SK-N-MC (cell line): ENCODE data around the gene AMIGO3.

Source experiments
- DNase-seq: peaks from one replicate; pipeline ENCODE4 v3.0.0-alpha.2; 2011; ENCODE audit warnings: low read depth, low spot score
- H3K27ac ChIP-seq: fragments of 200-600 bp; sonication (generic); 2 replicates; pipeline ENCODE4 v1.5.1; 2016; ENCODE audit warnings: mixed run types
- H3K36me3 ChIP-seq: fragments of 200-600 bp; sonication (generic); 2 replicates; pipeline ENCODE4 v1.6.1; 2017; ENCODE audit warnings: antibody characterized with exemption, low read length, mixed read lengths; ENCODE audit not compliant: insufficient read depth
- H3K4me3 ChIP-seq: fragments of 200-600 bp; sonication (generic); 2 replicates; pipeline ENCODE4 v1.5.1; 2016
- H3K9ac ChIP-seq: fragments of 200-600 bp; sonication (generic); 2 replicates; pipeline ENCODE4 v1.8.0; 2017; ENCODE audit warnings: mixed run types, mixed read lengths; ENCODE audit not compliant: insufficient read length
- H3K9me3 ChIP-seq: fragments of 200-600 bp; sonication (generic); 2 replicates; pipeline ENCODE4 v1.6.1; 2017; ENCODE audit warnings: low read depth, mild to moderate bottlenecking, antibody characterized with exemption, low read length, moderate library complexity, mixed read lengths
- EZH2 ChIP-seq: fragments of 200-600 bp; sonication (generic); IDR thresholded peaks from one replicate; pipeline ENCODE4 v1.6.1; 2017; ENCODE audit warnings: antibody characterized with exemption
- FOXP2 ChIP-seq: optimal IDR thresholded peaks from 2 replicates; pipeline ENCODE3; 2011; ENCODE audit warnings: mild to moderate bottlenecking, moderate library complexity; ENCODE audit not compliant: insufficient read depth; ENCODE audit errors: extremely low read length, control extremely low read depth
- POLR2AphosphoS5 ChIP-seq: IDR thresholded peaks from 2 replicates; pipeline ENCODE4 v1.6.1; 2012; ENCODE audit warnings: mild to moderate bottlenecking, low read depth, low read length, borderline replicate concordance

AMIGO3 gene

DNA sequence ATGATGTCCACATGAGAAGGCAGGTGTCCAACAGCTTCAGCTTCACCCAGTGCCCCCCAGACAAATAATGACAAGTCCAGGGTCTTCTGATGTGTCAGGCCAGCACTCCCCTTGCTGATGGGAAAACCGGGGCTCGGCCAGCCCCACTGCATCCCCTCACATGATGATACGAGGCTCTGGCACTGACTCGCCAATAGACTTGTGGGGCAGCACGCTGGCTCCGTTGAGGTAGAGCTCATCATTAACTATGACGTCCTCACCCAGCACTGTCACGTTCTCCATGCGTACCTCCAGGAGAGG, 2.1 kb upstream of the AMIGO3 start:
- no peaks in the 10 kb centered on the region; the same call in 1 of the 2 replicates for H3K36me3 ChIP-seq
- TF ChIP-seq POLR2AphosphoS5 (no peak), EZH2 (no peak), FOXP2 (no peak)

GRCh38 chr3:49720855-49721595, 1.5 kb upstream of the AMIGO3 start:
- TF ChIP-seq FOXP2 (no peak), POLR2AphosphoS5 (peak; percentile 13; the same call in 1 of the 2 replicates)
- DNase-seq = no peak
- no peak overlapping the region for H3K9ac ChIP-seq
- no peaks in the 10 kb centered on the region; the same call in 1 of the 2 replicates for H3K36me3 ChIP-seq
- no peak overlapping the region for H3K4me3 ChIP-seq
- H3K27ac ChIP-seq = no peak overlapping the region
- H3K9me3 ChIP-seq = no peaks in the 10 kb centered on the region

More for the DNA sequence above, 2.1 kb upstream of the AMIGO3 start:
- no peak overlapping the region for H3K4me3 ChIP-seq
- no peak for DNase-seq
- H3K9me3 ChIP-seq = no peaks in the 10 kb centered on the region
- H3K9ac ChIP-seq = no peak overlapping the region
- H3K27ac ChIP-seq = no peak overlapping the region

DNA sequence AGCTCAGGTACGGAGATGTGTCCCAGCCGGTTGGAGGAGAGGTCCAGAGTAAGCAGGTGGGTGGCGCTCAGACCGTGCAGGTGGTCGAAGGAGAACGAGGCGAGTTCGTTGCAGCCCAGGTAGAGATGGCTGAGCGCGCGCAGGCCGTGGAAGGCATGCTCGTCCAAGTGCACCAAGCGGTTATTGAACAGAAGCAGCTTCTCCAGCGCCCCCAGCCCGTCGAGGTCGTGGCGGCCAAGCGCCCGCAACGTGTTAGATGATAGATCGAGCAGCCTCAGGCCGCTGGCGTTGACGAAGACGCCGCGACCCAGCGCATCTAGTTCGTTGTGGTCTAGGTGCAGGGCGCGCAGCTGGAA, 648 bp downstream of the AMIGO3 start:
- no peak overlapping the region for H3K9ac ChIP-seq
- H3K36me3 ChIP-seq = no peaks in the 10 kb centered on the region; the same call in 1 of the 2 replicates
- no peaks in the 10 kb centered on the region for H3K9me3 ChIP-seq
- DNase-seq = no peak
- TF ChIP-seq EZH2 (no peak), FOXP2 (no peak), POLR2AphosphoS5 (no peak)
- no peak overlapping the region for H3K27ac ChIP-seq
- peak overlapping the region; percentile 66 for H3K4me3 ChIP-seq

DNA sequence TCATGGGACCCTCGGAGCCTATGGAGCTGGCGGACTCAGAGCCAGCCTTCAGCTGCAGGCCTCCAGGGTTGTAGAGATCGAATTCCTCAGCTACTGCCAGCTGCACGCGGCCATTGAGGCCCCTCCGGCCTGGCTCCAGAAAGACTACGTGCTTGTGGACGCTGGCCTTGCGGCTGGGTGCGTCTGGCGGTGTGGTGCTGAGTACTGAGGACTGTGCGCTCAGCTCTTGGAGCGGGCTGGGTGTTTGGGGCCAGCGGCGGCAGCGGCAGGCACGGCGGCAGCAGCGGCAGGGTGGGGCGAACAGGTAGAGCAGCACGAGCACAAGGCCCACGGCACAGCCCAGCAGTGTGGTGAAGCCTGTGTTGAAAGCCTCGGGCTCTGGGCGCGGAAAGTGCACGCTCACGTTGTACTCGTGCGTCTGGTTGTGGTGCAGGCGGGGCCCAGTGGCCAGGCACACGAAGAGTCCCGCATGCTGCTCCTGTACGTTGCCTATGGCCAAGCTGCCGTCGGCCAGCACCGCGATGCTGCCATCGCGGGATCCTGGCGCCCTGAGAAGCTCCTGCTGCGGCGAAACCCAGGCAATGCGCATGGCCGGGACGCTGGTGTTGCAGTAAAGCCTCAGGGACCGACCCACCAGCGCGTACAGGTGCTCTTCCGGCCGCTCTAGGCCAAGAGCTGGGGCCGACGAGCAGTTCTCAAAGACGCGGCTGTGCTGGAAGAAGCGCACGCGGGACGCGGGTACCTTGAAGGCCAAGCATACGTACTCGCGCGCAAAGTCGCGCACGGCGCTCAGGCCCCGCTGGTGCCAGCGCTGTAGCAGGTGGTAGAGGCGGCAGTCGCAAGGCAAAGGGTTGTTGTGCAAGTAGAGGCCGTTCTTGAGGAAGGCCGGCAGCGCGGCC, 1.3 kb downstream of the AMIGO3 start:
- H3K36me3 ChIP-seq = no peaks in the 10 kb centered on the region; the same call in 1 of the 2 replicates
- H3K9ac ChIP-seq = no peak overlapping the region
- H3K4me3 ChIP-seq = no peak overlapping the region
- no peaks in the 10 kb centered on the region for H3K9me3 ChIP-seq
- no peak for DNase-seq
- TF ChIP-seq EZH2 (no peak), FOXP2 (no peak), POLR2AphosphoS5 (no peak)
- no peak overlapping the region for H3K27ac ChIP-seq

DNA sequence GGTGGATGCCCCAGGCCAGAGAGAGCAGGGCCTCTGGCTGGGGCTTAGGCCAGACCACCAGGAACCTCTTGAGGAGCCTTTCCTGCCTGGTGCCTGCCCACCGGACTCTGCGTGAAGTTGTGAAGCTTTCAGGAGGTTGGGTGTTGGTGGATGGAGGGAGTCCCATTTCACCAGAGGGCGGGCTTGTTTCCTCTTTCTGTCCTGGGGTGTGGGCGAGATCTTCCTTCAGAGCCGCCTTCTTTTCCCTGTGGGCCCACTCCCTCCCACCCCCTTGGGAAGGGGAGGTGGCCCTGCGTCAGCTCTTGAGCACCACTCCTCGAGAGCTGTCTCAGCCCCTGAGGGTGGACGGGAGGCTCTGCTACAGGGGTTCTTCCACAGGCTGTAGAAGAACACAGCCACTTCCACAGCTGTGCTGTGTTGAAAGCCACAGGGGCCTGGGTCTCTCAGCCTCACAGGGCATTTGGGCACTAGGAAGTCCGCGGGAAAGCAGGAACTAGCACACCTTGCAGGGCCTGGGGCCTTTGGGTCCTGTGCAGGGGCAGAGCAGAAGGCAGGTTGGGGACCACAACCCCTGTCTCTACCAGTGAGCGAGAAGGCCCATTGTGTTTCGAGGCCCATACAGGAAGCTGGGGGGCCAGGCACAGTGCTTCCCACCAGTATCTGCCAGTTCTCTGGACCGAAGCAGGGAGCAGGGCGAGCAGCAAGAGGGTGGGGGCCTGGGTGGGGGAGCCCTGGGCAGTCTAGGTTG, 2.1 kb downstream of the AMIGO3 start:
- no peak for DNase-seq
- Histone ChIP-seq H3K4me3 (no peak overlapping the region), H3K9me3 (no peaks in the 10 kb centered on the region), H3K9ac (no peak overlapping the region), H3K27ac (no peak overlapping the region), H3K36me3 (no peaks in the 10 kb centered on the region; the same call in 1 of the 2 replicates)
- TF ChIP-seq EZH2 (no peak), POLR2AphosphoS5 (no peak), FOXP2 (no peak)

DNA sequence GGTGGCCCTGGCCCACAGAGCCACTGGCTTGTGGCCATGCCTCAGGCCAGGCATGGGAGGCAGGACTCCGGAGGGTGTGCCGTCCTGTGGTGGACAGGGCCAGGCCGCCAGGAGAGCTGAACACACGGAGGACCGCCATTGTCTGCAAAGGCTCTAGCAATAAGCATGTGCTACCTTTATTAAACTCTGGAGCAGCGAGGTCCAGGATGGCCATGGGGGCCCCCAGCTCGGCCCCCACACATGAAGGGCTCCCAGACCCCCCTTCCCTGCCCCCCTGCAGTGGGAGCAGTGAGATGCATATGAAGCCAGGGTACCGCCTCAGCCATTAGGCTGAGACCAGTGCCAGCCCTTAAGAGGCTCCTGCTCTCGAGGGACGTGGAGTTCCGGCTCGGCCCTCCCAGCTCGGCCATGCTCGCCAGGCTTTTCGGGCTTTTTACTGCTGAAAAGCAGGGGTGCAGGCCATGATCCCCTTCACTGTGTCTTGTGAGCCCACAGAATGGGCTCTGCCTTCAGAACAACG, 2.7 kb downstream of the AMIGO3 start:
- no peak for TF ChIP-seq POLR2AphosphoS5
- TF ChIP-seq FOXP2 = no peak
- no peak for TF ChIP-seq EZH2
- Histone ChIP-seq H3K27ac (no peak overlapping the region), H3K4me3 (no peak overlapping the region), H3K9ac (no peak overlapping the region), H3K9me3 (no peaks in the 10 kb centered on the region), H3K36me3 (no peaks in the 10 kb centered on the region; the same call in 1 of the 2 replicates)
- DNase-seq = no peak

GRCh38 chr3:49716169-49716568, 3.3 kb downstream of the AMIGO3 start:
- no peak for DNase-seq
- H3K9me3 ChIP-seq = no peaks in the 10 kb centered on the region
- no peak overlapping the region for H3K27ac ChIP-seq
- H3K36me3 ChIP-seq = no peaks in the 10 kb centered on the region
- no peak overlapping the region for H3K4me3 ChIP-seq
- TF ChIP-seq EZH2 (no peak), FOXP2 (no peak), POLR2AphosphoS5 (no peak)
- H3K9ac ChIP-seq = no peak overlapping the region
